Activated naive CD8-positive, alpha-beta T cell (primary cell): ENCODE results near the gene OSBP.

Experiments used
- H3K27ac Mint-ChIP-seq: one replicate; pipeline ENCODE4 v1.8.0; 2021; ENCODE audit warnings: mixed read lengths
- H3K27me3 Mint-ChIP-seq: one replicate; pipeline ENCODE4 v1.8.0; 2021; ENCODE audit warnings: mixed read lengths
- H3K36me3 Mint-ChIP-seq: one replicate; pipeline ENCODE4 v1.8.0; 2021; ENCODE audit warnings: mixed read lengths
- H3K4me1 Mint-ChIP-seq: one replicate; pipeline ENCODE4 v1.8.0; 2021; ENCODE audit warnings: low read depth, mixed read lengths
- H3K4me3 Mint-ChIP-seq: one replicate; pipeline ENCODE4 v1.8.0; 2021; ENCODE audit warnings: mild to moderate bottlenecking, mixed read lengths
- H3K9me3 Mint-ChIP-seq: one replicate; pipeline ENCODE4 v1.8.0; 2021; ENCODE audit warnings: low read depth, mixed read lengths

The OSBP gene

DNA sequence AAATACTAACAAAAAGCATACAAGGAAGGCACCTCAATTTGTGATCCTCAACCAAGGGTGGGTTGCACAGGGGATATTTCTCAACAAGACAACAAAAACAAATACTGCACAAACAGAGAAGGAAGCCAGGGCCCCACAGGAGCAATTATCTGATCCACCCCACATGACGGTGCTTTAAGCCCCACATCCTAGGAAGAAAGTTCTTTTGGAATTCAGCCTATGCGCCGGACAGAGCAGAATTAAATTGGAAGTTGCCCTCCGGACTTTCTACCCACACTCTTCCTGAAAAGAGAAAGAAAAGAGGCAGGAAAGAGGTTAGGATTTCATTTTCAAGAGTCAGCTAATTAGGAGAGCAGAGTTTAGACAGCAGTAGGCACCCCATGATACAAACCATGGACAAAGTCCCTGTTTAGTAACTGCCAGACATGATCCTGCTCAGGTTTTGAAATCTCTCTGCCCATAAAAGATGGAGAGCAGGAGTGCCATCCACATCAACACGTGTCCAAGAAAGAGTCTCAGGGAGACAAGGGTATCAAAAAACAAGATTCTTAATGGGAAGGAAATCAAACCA, 40.6 kb downstream of the OSBP start:
- peaks cover 12% of the 10 kb centered on the region for H3K36me3 Mint-ChIP-seq
- no peaks in the 10 kb centered on the region for H3K27me3 Mint-ChIP-seq
- no peak overlapping the region for H3K4me3 Mint-ChIP-seq
- no peaks in the 10 kb centered on the region for H3K9me3 Mint-ChIP-seq
- peak overlapping the region; percentile 30 for H3K27ac Mint-ChIP-seq
- H3K4me1 Mint-ChIP-seq = no peaks in the 10 kb centered on the region

DNA sequence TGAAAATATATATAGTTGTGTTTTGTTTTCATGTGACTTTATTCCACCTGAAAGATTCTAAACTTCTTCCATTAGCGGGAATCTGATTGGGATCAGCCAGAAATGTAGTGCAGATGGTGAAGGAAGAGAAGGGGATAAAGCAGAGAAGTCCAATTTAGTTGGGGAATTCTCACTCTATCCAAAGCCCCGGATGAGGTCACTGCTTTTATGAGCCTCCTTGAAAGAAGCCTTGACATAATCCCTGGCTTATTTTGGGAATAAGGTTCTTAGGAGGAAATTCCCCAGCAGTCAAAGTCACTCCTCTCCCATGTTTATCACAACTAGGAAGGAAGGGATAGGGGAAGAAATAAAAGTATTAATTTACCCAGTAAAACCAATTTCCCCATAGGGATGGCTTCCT, 41.1 kb downstream of the OSBP start:
- Mint-ChIP-seq H3K4me3 (no peak overlapping the region), H3K27ac (peak overlapping the region; percentile 30), H3K36me3 (peaks cover 12% of the 10 kb centered on the region), H3K27me3 (no peaks in the 10 kb centered on the region), H3K9me3 (no peaks in the 10 kb centered on the region), H3K4me1 (no peaks in the 10 kb centered on the region)

DNA sequence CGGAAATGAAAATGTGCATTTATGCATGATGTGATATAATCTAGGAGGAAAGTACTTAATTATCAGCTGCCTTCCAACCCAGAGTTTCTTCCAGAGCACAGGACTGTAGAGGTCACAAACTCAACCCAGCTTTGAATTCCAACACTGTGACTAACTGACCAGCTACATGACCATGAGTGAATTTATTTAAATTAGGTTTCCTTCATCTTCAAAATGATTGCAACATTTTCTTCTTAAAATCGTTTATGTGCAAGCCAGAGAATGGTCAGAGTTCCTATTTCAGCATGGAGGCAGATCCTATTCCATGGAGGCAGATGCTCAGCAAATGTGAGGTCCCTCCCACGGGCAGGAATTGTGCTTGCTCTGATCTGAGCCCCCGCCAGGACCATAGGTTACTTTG, 42.4 kb downstream of the OSBP start:
- Mint-ChIP-seq H3K4me3 (no peak overlapping the region), H3K27ac (no peak overlapping the region), H3K27me3 (no peaks in the 10 kb centered on the region), H3K36me3 (peaks cover 9% of the 10 kb centered on the region), H3K9me3 (no peaks in the 10 kb centered on the region), H3K4me1 (no peaks in the 10 kb centered on the region)

DNA sequence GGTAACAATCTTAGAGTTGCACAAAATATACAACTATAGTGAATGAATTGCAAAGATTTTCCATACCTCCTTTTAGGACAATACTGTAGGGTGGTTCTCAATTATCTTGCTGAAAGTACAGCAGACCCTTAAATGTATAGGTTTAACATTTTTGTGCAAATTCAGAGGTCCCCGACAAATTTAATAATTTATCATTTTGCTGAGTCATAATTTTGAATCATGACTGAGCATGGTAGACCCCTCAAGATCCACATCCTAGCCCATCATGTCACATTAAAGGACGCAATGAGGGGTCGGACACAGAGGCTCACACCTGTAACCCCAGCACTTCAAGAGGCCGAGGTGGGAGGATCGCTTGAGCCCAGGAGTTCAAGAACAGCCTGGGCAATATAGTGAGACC, 43.5 kb downstream of the OSBP start:
- H3K27me3 Mint-ChIP-seq = no peaks in the 10 kb centered on the region
- peaks cover 4% of the 10 kb centered on the region for H3K36me3 Mint-ChIP-seq
- H3K9me3 Mint-ChIP-seq = no peaks in the 10 kb centered on the region
- H3K4me3 Mint-ChIP-seq = no peak overlapping the region
- no peaks in the 10 kb centered on the region for H3K4me1 Mint-ChIP-seq
- no peak overlapping the region for H3K27ac Mint-ChIP-seq

DNA sequence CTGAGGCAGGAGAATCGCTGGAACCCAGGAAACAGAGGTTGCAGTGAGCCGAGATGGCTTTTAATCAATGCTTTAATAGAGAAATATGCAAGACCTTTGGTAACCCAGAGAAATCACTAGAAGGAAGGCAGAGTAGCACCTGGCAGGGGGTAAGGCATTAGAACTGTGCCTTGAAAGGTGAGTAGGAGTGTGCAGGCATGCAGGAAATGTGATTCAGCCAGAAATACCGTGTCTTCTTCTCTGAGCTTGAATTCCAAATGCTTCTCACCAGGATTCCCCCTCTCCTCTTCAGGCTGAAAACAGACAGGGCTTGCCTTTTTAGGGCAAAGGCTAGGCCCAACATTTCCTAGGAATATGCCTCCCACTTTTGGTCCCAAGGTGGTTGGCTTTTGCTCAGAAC, 53.3 kb downstream of the OSBP start:
- Mint-ChIP-seq H3K27ac (no peak overlapping the region), H3K4me3 (peak overlapping the region; percentile 32)

DNA sequence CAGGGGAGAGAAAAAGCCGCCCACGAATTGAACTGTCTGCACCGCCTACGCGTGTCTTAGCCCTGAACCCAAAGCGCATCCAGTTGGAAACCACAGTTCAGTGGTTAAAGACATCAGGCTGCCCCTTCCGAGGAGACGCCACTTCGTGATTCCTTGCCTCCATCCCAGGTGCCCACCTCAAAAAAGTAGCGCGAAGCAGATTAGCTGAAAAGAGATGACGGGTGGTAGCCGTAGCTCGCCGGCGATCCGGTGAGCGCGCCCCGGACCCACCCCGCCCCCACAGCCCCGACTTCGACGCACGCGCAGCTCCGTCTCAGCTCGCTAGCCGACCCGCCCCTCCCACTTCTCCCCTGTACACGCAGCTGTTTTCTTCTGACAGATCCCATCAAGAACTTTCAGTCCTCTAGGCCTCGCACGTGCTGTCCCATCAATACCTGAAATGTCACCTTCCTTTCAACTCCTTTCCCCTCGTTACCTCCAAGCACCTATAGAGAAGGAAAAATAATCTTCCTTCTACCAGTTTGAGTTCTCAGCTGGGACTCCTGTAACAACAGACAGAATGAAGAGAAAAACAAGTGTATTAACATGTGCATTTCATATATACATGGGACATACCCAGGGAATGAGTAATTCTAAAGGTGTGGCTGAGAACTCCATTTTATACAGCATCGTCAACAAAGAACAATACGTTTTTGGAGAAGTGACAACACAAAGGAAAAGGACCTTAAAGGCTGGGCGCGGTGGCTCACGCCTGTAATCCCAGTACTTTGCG, 54.7 kb downstream of the OSBP start:
- H3K4me3 Mint-ChIP-seq = peak overlapping the region; percentile 95
- H3K9me3 Mint-ChIP-seq = no peaks in the 10 kb centered on the region

More for the DNA sequence above, 53.3 kb downstream of the OSBP start:
- peaks cover 33% of the 10 kb centered on the region for H3K4me1 Mint-ChIP-seq
- no peaks in the 10 kb centered on the region for H3K27me3 Mint-ChIP-seq
- H3K36me3 Mint-ChIP-seq = no peaks in the 10 kb centered on the region
- H3K9me3 Mint-ChIP-seq = no peaks in the 10 kb centered on the region

DNA sequence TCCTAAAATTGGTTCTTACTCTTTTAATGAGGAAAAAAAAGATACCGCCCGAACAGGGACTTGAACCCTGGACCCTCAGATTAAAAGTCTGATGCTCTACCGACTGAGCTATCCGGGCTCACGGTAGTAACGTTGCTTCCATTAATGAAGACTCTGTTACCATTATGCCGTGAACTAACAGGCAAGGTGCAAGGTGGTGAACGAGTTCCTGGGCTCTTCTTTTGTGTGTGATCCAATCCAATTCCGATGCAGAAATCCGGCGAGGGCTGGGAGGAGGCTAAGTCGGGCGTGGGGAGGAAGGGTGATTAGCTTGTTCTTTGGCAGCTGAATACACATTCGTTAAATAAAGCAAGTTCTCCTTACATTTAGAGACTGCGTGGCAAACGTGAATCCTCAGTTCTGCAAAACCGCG, 55.3 kb downstream of the OSBP start:
- H3K4me3 Mint-ChIP-seq = peak overlapping the region; percentile 95
- no peaks in the 10 kb centered on the region for H3K36me3 Mint-ChIP-seq
- H3K27me3 Mint-ChIP-seq = no peaks in the 10 kb centered on the region
- H3K4me1 Mint-ChIP-seq = peaks cover 49% of the 10 kb centered on the region
- peak overlapping the region; percentile 99 for H3K27ac Mint-ChIP-seq
- H3K9me3 Mint-ChIP-seq = no peaks in the 10 kb centered on the region

More for the DNA sequence above, 54.7 kb downstream of the OSBP start:
- peaks cover 44% of the 10 kb centered on the region for H3K4me1 Mint-ChIP-seq
- H3K27me3 Mint-ChIP-seq = no peaks in the 10 kb centered on the region
- H3K36me3 Mint-ChIP-seq = no peaks in the 10 kb centered on the region
- peak overlapping the region; percentile 99 for H3K27ac Mint-ChIP-seq

DNA sequence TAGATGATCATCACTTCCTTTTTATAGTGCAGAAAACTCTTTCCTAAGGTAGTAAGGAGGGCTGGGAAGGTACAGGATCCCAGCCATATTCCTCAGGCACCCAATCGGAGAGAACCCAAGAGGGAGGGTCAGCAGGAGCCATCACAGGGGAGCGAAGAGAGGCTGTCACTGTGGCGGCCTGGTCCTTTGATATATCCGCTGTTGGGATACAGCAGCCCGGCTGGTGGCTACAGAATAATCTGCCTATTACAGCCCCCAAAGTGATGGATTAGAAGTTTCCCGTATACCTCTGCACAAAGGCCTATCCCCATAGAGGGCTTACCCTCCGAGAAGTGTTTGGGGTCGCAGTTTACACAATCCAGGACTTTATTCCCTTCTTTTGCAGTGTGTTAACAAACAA, 55.7 kb downstream of the OSBP start:
- Mint-ChIP-seq H3K36me3 (no peaks in the 10 kb centered on the region), H3K4me1 (peaks cover 50% of the 10 kb centered on the region)

DNA sequence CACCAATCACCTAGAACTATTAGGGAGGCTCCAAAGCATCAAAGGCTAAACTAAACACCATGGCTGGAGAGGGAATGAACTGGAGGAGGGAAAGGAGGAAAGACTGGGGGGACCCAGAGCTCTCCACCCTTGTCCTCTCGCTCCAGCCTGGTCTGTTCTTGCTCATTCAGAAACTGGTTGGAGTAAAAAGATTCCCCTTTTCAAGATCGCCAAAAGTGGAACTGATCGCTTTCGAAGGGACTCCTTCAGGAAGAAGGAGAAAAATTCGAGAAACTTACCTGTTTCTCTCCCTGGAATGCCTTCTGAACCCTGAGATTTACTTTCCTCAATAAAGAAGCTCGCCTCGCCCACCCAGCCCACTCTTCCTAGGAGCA, 57.3 kb downstream of the OSBP start:
- Mint-ChIP-seq H3K4me1 (peaks cover 49% of the 10 kb centered on the region), H3K9me3 (no peaks in the 10 kb centered on the region), H3K27me3 (no peaks in the 10 kb centered on the region), H3K36me3 (no peaks in the 10 kb centered on the region), H3K27ac (no peak overlapping the region), H3K4me3 (peak overlapping the region; percentile 27)

More for the DNA sequence above, 55.7 kb downstream of the OSBP start:
- H3K27me3 Mint-ChIP-seq = no peaks in the 10 kb centered on the region
- peak overlapping the region; percentile 99 for H3K27ac Mint-ChIP-seq
- H3K9me3 Mint-ChIP-seq = no peaks in the 10 kb centered on the region
- H3K4me3 Mint-ChIP-seq = peak overlapping the region; percentile 95

DNA sequence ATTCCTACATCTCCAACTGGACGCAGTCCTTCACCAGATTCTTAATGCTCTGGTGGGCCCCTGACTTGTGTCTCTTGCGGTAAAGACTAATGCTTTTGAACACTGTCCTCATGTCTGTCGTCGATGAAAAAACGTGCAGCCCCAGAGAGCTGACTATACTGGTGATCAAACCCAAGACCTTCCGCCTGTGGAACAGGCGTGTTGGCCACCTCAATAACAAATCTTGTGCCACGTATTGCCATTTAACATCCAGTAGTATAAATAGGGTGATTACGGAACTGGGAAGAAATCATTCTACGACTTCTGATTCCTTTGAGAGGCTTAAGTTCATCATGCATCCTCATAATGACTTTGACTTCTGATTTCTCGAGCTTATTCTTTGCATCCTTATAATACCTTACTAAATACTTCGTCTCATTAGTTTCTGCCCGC, 58.6 kb downstream of the OSBP start:
- Mint-ChIP-seq H3K27me3 (no peaks in the 10 kb centered on the region), H3K27ac (peak overlapping the region; percentile 93), H3K4me3 (peak overlapping the region; percentile 85), H3K4me1 (peaks cover 45% of the 10 kb centered on the region), H3K9me3 (no peaks in the 10 kb centered on the region), H3K36me3 (no peaks in the 10 kb centered on the region)

DNA sequence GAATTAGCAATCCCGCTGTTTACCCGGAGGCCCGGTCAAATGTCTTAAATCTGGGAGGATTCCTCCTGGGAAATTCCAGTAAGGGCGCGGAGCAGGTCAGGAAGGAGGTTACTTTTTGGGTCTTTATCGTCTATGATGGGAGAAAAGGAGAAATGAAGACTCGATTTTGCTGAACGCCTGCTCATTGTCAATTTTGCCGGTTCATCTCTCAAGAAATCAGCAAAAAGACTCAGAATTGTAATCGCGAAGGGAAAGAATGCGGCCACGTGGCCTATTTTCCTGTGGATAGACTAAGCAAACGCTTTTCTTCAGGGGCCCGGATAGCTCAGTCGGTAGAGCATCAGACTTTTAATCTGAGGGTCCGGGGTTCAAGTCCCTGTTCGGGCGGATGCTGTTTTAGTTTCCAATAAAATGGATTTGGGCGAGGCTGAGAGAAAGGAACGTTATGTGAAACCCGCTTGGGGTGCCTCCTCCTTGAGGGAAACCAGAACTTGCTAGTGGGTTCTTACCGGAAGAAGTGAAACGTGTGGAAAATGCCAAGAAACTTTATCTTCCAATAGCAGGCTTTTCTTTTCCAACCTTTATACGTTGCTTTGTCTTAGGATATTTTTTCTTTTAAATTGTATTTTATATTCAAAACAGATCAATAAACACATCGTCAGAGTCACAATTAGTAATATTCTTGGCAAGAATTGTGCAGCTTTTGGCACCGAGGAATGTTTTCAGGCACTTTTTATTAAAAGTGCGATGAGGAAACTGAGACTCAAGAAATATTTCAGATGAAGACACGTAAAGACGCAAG, 59.3 kb downstream of the OSBP start:
- Mint-ChIP-seq H3K27me3 (no peaks in the 10 kb centered on the region), H3K27ac (peak overlapping the region; percentile 93), H3K4me1 (peaks cover 46% of the 10 kb centered on the region), H3K9me3 (no peaks in the 10 kb centered on the region), H3K36me3 (no peaks in the 10 kb centered on the region), H3K4me3 (peak overlapping the region; percentile 85)

DNA sequence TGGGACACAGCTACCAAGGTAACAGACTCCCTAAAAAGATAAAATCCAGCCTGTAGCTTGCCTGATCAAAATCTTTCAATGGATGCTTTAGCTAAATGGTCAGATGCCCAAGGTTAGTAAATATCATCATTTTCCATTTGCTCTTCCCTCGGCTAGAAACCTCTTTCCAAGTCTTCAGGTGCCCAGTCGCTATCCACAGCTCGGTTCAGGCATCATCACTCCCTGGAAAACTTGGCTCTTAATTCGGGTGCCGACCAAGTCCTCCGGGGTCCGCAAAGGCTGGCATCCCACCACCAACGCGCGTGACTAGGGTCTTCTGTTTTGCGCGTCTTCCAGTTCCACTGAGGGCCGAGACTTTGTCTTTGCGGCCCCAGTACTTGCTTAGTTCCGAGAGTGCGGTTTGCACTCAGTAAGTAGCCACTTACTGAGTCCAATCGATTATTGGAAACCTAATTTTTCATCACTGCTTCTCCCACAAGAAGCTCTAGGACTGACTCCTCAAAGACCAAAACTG, 59.9 kb downstream of the OSBP start:
- H3K9me3 Mint-ChIP-seq = no peaks in the 10 kb centered on the region
- peak overlapping the region; percentile 93 for H3K27ac Mint-ChIP-seq
- H3K4me1 Mint-ChIP-seq = peaks cover 46% of the 10 kb centered on the region
- H3K36me3 Mint-ChIP-seq = no peaks in the 10 kb centered on the region
- H3K4me3 Mint-ChIP-seq = peak overlapping the region; percentile 85
- H3K27me3 Mint-ChIP-seq = no peaks in the 10 kb centered on the region

DNA sequence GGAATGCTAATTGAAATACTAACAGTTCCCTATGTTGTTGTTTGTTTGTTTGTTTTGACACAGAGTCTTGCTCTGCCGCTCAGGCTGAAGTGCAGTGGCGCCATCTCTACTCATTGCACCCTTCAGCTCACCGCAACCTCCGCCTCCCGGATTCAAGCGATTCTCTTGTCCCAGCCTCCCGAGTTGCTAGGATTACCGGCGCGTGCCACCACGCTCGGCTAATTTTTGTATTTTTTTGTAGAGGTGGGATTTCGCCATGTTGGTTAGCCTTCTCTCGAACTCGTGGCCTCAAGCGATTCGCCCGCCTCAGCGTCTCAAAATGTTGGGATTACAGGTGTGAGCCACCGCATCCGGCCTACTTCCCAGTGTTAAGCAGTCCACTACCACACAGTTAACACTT, 62.3 kb downstream of the OSBP start:
- no peak overlapping the region for H3K27ac Mint-ChIP-seq
- H3K4me1 Mint-ChIP-seq = peaks cover 48% of the 10 kb centered on the region
- no peaks in the 10 kb centered on the region for H3K36me3 Mint-ChIP-seq
- no peaks in the 10 kb centered on the region for H3K27me3 Mint-ChIP-seq
- no peak overlapping the region for H3K4me3 Mint-ChIP-seq
- no peaks in the 10 kb centered on the region for H3K9me3 Mint-ChIP-seq

DNA sequence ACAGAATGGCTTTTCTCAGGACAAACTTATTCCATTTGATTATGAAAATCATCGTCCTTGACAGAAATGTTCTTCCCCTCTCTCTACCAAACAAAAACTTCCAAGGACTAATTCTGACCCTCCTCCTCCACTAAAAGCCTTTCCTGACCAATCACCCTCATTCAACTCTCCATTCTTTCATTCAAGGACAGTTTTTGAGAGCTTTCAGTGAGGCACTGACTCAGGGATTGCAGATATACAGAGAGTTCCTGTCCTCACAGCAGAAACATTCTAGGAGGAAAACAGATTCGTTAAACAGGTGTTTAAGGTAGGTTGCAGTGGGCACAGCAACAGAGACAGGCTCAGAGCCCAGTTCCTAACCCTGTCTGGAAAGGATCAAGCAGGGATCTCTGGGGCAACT, 62.7 kb downstream of the OSBP start:
- Mint-ChIP-seq H3K4me3 (peak overlapping the region; percentile 8), H3K9me3 (no peaks in the 10 kb centered on the region), H3K36me3 (no peaks in the 10 kb centered on the region), H3K27ac (peak overlapping the region; percentile 28), H3K27me3 (no peaks in the 10 kb centered on the region), H3K4me1 (peaks cover 45% of the 10 kb centered on the region)
